ENCODE measurements around the gene MBNL1. TPM values are rescaled to one million over a fixed set of nuclear protein-coding genes. Genes with fewer than 3 reads are reported as not detected.

The MBNL1 gene
- total RNA-seq, 1 experiment from 2014 or later = 200 TPM

- ATAC-seq (no peak), DNase-seq (ENCODE audit: low read depth, low spot score) (no peak)
- ChIA-PET RAD21 (ENCODE audit: low non-redundant PET in 1 of 2, low total read pairs in 2 of 2, uncharacterized antibody in 2 of 2, unreplicated experiment in 2 of 2) (no interaction called here), CTCF (no interaction called here), POLR2A (no interaction called here)
- Histone ChIP-seq H3K36me3 (ENCODE audit: control insufficient read depth in 1 of 2, insufficient read depth in 2 of 2, low read length in 2 of 2) (peaks cover 0 to 5% of the 10 kb centered on the region in 2 experiments; a peak in 1 of 4 replicates), H3K79me2 (ENCODE audit: insufficient read depth, low read length) (peaks cover 99% of the 10 kb centered on the region), H2AFZ (ENCODE audit: low read depth, low read length, poor library complexity, severe bottlenecking) (no peak overlapping the region), H3K4me2 (ENCODE audit: low read length) (no peak overlapping the region), H3K9me2 (ENCODE audit: insufficient read depth) (0 out of 2 replicates have a peak, but pooled peaks cover 5% of the 10 kb centered on the region), H3K4me3 (replicated peaks in 1 of 2; ENCODE audit: low read depth in 1 of 2, low read length in 2 of 2) (no peak overlapping the region), H3K4me1 (ENCODE audit: control insufficient read depth in 1 of 2, insufficient read depth in 2 of 2, low read length in 2 of 2) (peaks cover 35 to 41% of the 10 kb centered on the region in 2 experiments), H4K20me1 (ENCODE audit: insufficient read depth) (0 out of 2 replicates have a peak, but pooled peaks cover 8% of the 10 kb centered on the region), H3K27me3 (ENCODE audit: insufficient read depth, low read length) (no peaks in the 10 kb centered on the region), H3K9ac (ENCODE audit: low read length) (no peak overlapping the region), H3K9me3 (ENCODE audit: control insufficient read depth in 1 of 2, insufficient read depth in 1 of 2, low read depth in 1 of 2, low read length in 2 of 2) (no peaks in the 10 kb centered on the region), H3K27ac (ENCODE audit: low read depth, low read length) (no peak overlapping the region)
- TF ChIP-seq YY1 (IDR thresholded peaks at IDR 0.05; ENCODE audit: extremely low read depth, insufficient replicate concordance, low read depth, low read length) (no peak), CTCF (IDR thresholded peaks at IDR 0.05 in 2 of 3, conservative IDR thresholded peaks at IDR 0.05 in 1 of 3; ENCODE audit: borderline replicate concordance in 1 of 3, insufficient read depth in 1 of 3, low read depth in 2 of 3, low read length in 2 of 3) (no peak), ZBTB33 (IDR thresholded peaks at IDR 0.05; ENCODE audit: extremely low read depth, insufficient replicate concordance, low read length) (no peak)
- intact Hi-C loops (cut with micrococcal nuclease) = no loop called here
- BruUV-seq (replicated peaks) = no TSS peak
These were observed 78.0 kb downstream of the MBNL1 start for GRCh38 chr3:152346740-152347139.
